SKM-1 (cell line): ENCODE results near the gene MCAM.

Source experiments
- DNase-seq: peaks from one replicate; lab custom pipeline; 2025; ENCODE audit not compliant: unreplicated experiment; lab: John Stamatoyannopoulos, UW

MCAM gene, protein sequence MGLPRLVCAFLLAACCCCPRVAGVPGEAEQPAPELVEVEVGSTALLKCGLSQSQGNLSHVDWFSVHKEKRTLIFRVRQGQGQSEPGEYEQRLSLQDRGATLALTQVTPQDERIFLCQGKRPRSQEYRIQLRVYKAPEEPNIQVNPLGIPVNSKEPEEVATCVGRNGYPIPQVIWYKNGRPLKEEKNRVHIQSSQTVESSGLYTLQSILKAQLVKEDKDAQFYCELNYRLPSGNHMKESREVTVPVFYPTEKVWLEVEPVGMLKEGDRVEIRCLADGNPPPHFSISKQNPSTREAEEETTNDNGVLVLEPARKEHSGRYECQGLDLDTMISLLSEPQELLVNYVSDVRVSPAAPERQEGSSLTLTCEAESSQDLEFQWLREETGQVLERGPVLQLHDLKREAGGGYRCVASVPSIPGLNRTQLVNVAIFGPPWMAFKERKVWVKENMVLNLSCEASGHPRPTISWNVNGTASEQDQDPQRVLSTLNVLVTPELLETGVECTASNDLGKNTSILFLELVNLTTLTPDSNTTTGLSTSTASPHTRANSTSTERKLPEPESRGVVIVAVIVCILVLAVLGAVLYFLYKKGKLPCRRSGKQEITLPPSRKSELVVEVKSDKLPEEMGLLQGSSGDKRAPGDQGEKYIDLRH

DNA sequence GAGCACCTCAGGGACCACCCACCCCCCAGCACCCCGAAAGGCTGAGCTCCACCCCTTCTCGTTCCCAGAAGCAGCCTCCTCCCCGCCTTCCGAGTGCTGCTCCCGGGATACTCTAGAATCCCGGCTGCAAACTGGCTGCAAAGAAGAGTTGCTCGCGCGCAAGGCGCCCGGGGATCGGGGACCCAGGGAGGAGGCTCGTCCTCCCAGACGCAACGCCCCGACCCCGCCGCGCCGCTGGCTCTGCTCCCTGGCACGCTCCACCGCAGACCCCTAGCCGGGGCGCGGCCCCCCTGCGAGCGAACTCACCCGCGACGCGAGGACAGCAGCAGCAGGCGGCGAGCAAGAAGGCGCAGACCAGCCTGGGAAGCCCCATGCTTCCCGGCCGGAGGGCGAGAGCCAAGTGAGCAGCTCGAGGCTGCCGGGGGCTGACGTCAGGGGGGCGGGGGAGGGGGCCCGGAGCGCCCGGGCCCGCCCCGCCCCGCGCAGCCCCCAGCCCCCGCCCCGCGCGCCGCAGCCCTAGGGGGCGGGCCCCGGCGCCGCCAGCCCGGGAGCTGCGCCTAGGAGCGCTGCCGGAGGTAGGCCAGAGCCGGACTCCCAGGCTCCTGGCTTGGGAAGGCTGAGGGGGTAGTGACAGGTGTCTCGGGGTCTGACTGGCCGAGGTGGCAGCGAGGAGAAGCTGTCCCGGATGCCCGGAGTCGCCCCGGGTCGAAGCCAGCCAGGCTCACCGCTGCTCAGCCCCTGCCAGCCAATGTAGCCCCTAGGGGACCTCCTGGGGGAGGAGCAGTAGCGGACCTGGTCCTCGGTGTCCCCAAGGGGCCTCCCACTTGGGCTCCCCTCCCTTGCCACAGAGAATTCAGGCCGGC, at the start of gene MCAM:
TSS of gene MCAM (minus strand) at position 402 of the 863 bp plus-strand sequence. CDS start at position 373, 29 bp downstream.
- DNase-seq, result no peak

DNA sequence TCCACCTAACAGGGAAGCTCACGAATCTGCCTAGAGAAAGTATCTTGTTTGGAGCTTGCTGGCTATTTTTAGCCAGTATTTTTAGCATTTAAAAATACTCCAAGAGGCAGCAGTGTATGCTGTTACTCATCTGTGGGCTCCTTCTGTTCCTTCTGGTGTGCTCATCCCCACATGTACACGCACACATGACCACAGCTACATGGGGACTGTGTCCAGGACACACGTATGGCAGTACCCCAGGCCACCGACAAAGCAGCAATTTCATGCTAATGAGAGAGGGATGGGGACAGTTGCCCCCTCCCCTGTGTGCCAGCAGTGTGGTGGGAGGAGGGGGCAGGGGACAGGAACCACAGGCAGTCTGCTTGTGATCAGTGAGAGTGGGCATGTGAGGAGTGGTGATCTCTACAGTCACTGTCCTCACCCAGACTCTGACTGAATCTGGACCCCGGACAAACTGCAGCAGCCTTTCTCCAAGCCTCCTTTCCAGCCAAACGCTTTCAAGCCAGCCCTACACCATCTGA, 48.2 kb upstream of the MCAM start:
- no peak for DNase-seq

DNA sequence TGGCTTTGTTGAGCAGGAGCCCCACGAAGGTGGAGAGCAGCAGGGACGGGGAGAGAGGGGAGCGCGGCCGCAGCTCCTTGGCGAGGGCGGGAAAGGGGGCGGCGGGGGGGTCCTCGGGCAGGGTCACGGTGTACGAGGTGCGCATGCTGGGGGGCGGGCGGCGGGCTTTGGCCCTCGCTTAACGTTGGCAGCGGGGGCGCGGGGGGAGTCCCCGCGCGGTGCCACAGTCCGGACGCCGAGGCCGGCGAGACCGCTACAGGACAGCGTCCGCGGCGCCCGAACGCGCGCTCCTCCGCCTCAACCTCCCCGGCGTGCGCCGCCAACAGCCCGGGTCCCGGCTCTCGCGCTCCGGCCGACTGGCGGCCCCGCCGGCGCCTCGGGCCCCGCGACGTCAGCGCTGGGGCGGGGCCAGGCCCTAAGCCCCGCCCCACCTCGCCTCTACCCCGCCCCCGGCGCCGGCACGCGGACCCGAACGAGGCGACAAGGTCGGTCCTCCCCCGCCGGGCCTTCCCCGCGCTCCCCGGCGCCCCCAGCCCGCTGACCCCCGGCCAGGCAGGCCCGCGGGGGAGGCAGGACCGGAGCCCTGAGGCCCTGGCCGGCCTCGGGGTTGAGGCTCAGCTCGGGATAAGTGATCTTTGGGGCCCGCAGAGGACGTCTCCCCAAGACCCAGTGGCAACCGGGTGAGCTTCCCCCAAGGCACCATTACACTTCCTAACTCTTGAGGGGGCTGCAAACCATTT, 47.1 kb upstream of the MCAM start:
- DNase-seq, result peak; percentile 24

DNA sequence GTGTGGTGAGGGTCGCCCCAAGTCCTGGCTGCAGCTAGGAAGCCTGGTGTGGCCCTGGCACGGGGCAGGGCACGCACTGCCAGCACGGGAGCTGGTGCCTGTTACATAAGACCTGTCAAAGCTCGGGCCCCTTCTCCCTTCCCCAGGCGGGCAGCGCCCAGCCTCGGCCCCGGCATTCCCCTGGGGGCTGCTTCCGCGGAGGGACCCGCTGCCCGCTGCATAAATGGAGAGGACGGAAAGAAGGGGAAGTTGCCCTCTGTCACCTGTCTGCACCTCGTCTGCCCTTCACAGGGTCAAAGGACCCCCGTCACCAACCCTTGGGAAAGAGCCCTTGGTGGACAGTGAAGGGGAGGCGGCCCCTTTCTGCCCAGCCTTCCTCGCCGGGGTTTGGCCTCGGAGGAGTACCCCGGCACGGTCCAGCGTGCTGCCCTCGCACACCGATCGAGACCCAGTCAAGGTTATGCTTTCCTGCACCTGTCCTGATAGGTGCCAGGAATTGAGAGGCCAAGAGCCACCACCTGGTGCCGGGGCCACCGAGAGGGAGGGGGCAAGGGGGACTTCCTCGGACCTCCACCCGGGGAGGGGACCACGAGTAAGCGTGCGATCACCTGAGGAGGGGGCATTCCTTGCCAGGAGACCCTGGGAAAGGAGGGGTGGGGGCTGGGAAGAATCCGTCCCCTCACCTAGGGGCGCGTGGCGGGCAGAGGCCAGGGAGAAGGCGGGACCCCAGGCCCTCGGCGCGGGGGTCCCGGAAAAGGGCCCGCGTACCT, 46.3 kb upstream of the MCAM start:
- no peak for DNase-seq

DNA sequence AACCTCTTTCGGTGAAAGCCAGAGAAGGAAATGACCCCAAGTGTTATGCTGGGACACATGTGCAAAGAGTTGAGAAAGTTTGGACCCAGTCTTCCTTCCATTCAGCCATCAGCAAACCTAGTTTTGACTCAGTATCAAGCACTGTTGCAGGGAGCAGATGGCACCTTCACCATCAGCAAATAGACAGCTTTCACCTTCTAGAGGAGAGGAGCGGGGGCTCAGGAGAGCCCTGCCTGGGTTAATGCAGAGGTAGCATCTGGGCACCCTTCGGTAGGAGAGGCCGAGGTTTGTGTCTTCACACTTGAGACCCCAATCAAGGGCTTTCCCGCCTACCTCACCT, 45.8 kb upstream of the MCAM start:
- DNase-seq, result no peak

DNA sequence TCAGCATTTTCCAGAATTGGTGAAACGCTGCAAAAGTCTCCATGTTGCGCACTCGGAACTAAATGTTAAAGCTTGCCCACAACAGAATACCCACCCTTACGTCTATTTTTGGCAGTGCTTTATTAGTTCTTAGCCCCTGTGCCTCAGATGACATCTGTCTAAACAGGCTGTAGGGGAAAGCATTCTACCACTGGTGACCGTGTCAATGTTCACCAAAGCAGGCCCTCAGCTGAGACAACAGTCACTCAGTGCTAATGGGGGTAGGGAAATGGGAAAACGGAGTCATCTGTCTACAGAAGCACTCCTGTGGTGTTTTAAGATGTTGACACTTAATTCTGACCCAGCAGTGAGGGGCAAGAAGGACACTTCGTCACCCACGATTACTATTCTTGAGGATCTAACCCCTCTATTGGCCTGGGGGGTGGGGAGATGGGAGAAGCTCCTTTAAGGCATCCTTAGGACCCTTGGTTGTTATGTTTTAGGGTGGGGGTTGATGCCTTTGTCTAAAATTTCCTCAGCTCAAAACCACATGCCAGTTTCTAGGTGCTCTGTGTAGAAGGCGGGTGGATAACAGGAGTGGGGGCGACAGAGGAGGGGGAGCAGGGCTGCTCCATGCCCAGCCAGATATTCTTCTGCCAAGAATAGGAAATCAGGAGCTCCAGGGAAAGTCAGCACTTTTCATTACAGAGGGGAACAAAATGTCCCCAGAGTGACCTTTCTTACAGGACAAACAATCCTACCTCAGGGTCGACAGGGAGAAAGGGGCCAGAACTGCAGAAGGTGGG, 45.2 kb upstream of the MCAM start:
- no peak for DNase-seq

DNA sequence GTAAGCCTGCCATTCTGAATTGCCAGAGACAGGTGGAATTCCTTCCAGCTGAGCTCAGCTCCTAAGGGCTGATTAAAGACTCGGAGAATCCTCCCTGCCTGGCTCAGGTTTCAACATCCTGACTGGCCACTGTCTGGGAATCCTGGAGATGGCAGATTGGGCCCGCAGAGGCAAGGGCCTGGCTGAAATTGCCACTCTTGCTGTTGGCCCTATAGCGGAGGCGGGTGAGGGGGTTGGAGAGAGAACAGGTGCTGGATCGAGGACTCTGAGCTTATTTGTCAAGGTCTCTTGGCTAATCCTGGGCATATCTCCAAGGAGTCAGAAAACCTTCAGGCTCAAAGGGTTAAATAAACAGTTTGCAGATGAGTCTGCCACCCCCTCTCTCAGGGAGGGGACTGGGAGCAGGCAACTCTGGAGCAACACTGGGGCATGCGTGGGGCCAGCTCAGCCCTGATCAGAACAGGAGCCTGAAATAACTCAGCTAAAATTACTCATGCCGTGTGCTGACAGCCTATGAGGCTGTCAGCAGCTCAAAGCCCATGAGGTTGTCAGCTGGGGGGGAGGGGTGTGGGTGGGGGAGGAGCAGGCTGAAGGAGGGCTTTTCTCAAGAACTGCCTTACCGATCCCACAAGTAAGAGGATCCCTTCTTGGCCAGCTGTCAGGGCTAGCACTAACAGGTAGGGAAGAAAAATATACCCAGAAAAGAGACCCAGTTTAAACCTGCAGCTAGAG, 44.3 kb upstream of the MCAM start:
- no peak for DNase-seq

DNA sequence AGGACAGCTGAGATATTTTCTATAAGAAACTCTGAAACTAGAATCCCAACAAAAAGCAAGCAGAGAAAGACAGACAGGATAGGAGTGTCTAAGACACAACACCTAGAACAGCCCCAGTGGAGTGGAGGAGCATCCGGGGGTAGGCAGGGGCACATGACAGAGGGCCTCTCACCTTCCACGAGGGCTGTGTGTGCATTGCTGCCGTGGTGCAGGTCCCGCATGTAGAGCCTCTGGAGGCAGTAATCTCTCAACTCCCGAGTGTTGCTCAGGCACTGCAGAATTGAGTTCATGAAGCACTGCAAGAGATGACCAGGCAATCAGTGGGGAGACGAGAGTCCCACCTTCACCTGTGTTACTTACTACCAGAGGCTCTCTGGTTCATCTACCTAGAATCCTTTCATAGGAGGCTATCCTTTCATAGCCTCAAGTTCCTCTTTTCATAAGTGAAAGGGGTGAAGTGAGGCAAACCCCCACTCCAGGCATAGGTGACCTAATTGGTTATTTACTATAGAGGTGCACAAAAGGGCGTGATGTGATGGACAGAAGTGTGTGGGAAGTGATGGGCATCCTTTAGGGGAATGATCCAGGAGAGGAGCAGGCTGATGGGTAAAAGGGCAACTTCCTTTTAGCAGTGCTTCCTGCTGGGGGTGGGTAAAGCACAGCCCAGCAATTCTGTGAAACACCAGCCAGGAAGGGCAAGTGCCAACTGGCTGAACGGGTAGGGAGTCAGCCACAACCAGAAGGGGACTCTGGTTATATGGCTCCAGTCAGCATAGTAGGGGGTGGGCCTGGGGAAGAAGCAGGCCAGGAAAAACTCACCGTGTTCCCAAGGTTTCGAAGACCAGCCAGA, 42.7 kb upstream of the MCAM start:
- DNase-seq, result no peak

DNA sequence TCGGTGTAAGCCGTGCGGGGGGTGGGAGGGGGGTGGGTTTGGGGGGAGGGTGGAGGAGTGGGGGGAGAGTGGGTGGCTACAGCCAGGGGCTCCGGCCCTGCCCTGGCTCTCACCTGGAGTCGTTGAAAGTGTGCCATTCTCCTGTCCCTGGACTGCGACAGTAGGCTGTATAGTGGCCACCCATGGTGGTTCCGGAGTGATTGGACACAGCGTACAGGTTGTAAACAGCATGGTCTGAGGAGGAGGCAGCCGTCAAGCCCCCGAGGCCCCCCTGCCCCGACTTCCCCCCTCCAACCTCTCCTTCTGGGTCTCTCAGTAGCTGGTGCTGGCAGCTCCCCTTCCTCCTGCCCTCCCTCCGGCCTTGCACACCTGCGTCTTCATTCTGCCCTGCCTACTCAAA, 40.1 kb upstream of the MCAM start:
- DNase-seq, result no peak

DNA sequence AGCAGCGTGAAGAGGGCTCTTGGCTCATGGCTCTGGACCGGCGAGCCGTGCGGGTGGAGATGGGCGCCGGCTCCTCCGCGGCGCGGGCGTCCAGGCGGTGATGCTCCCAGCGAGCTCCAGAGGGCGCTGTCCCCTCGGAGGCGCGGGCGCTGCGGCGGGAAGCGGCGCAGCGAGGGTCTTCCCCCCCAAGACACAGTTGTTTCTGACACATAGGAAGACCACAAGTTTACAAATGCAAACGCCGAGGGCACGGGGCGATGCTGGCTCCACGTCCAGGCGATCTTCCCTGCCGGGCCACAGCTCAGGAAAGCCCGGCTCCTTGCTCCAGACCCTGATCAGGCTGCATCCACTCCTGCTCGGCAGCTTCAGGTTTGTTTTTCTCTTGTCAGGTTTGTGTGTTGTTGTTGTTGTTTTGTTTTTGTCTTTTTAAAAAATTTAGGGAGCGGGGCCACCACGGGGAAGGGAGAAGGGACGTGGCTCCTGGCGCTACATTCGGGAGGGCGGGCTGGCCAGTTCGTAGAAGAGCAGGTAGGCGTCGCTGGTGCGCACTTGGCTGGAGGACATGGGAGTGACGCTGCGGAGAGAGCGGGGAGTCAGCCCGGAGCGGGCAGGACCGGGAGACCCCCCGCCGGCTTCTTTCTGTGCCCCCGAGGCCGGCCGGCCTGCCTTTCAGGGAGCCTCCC, 39.6 kb upstream of the MCAM start:
- DNase-seq, result no peak

DNA sequence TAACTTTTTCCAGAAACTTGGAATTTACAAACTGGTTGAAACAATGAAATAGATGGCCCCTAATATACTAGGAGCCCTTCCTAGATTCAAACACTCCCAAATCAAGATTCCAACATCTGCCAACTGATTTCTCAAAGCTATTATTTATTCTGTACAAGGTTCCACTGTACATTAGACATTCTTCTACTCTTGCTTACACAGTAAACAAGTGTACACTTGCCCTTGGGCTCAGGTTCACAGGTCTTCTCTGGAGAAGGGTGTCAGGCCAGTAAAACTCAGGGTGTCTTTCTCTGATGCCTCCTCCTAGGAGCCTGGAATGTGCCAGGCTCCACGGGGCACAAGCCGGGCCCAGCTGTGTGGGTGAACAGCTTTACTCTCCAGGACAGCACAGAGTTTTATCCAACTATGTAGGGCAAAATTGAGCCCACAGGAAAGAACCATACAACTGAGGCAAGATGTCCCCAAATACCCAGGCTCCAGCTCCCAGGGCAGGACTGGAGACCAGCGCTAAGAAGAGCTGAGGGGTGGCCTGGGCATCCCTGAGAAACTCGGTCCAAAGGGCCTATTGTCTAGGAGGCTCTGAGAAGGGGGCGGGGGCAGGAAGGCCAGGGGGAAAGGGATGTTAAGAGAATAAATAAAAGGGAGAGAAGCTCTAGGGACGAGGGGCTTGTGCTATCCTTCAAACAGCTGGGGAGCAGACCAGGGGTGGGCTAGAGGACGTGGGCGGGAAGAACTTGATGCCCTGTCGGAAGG, 38.3 kb upstream of the MCAM start:
- no peak for DNase-seq

DNA sequence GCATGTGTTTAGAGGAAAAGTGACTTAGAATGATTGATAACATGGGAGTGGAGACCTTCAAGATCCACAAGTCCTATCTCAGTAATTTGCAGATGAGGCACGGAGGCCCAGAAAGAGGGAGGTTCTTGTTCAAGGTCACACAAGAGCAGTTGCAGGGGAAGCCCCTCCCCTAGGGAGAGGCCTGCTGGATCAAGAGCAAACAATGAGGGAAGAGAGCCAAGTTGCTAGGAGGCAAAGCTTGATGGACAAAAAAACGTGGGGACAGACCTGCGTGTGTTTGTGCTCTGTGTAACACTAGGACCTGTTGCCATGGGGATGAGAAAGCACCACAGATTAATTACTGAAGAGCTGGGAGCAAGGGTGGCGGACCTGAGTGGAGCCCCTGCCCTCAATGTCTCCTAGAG, 35.9 kb upstream of the MCAM start:
- no peak for DNase-seq

DNA sequence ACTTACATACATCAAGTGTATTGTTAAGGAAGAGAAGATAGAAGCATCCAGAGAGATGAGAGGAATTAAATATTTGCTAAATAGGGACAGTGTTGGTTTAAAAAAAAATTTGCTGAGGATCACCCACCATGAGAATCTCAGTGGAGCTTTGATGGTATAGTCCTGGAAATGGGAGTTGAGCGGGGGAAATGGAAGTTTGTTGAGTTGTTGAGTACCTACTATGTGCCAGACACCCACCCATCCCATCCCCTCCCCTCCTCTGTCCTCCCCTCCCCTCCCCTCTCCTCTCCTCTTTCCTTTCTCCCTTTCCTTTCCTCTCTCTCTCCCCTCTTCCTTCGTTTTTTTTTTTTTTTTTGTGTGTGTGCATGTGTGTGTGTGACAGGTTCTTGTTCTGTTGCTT, 34.3 kb upstream of the MCAM start:
- no peak for DNase-seq

DNA sequence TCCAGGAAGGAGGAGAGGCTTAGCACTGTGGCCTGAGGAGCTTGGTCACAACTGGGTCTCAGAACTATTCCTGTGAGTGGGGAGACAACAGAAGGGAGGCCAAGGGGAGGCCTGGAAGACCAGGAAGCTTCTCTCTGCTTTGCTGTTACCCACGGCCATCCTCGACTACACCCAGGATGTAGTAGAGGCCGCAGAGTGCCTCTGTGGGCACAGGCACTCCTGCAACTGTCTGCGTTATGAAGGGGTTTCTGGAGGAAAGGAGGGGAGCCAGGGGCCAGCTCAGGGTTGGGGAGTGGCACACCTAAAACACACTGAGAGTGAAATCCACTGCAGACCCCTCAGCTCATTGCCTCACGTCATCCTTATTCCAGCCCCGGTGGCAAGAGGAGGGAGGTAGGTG, 33.4 kb upstream of the MCAM start:
- DNase-seq, result no peak

DNA sequence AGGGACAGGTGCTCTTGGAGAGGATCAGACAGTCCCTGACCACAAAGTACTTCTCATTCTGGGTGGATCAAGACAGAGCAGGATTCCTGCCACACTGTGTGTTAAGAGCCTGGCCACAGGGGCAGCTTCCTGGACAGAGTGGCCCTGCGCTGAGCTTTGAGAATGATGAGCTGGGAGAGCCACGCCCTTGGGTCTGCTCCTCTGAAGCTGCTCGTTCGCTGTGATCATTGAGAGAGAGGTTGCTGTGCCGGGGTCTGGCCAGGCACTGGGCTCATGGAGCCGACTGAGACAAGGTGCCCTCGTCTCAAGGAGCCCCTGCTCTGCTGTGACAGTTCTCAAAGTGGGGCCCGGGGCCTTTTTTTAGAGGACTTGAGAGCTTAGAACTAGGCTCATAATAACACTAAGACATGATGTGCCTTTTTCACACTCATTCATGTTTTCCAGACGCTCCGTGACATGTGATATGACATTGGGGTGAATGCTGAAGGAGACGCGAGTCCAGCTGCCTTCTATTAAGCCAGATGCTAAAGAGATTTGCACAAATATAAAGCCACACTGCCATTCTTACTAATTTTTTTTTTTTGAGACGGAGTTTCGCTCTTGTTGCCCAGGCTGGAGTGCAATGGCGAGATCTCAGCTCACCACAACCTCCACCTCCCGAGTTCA, 31.1 kb upstream of the MCAM start:
- DNase-seq, result no peak

DNA sequence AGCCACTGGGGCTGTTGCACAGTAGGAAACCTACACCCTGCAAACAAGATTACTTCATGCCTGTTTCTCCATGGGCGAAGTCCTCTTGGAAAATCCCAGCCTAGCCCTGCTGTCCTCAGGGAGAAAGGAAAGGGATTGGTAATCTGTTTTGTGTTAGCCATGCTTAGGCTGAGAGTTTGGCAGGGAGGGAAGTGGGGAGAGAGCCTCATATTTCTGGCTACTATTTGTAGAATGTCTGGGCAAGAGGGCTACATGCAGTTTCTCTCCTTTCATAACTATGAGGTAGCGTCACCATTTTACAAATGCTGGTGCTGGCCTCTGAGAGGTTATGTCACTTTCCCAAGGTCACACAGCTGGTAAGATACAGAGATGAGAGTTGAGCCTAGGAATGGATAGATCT, 30.3 kb upstream of the MCAM start:
- DNase-seq, result no peak
